Kidney epithelial cell (primary cell): ENCODE data around the gene KRTAP10-12. TPM values are rescaled to one million over a fixed set of nuclear protein-coding genes. Genes with fewer than 3 reads are reported as not detected.
"Not testable (repeated sequence)": the region's sequence is repeated elsewhere in the genome, so short reads cannot be mapped to it uniquely, and the experiment has no call there.

ENCODE experiments used
- DNase-seq: peaks from one replicate; pipeline ENCODE4 v3.0.0-alpha.2; 2010; ENCODE audit warnings: low read depth
- H3K27me3 ChIP-seq: 2 replicates; pipeline ENCODE4 v1.6.0; 2011; ENCODE audit warnings: low read length; ENCODE audit not compliant: control insufficient read depth, insufficient read depth
- H3K36me3 ChIP-seq: 2 replicates; pipeline ENCODE4 v1.5.1; 2011; ENCODE audit warnings: low read length; ENCODE audit not compliant: control insufficient read depth, insufficient read depth
- H3K4me3 ChIP-seq: 2 replicates; pipeline ENCODE4 v1.5.1; 2011; ENCODE audit warnings: low read depth, mild to moderate bottlenecking, control low read depth, low read length
- CTCF ChIP-seq: IDR thresholded peaks from 2 replicates; pipeline ENCODE4 v1.5.1; 2011; ENCODE audit warnings: mild to moderate bottlenecking, moderate library complexity, low read length, control low read depth, inconsistent platforms; ENCODE audit not compliant: insufficient read depth, poor library complexity, severe bottlenecking
- total RNA-seq: library from RNA; depleted of rRNA; stranded (reverse); fragments of >200 nt; gene quantifications from 2 replicates; pipeline ENCODE4 v1.2.3, GENCODE V29; 2015

Gene KRTAP10-12
- total RNA-seq, 1 donor from 2014 or later = not detected

DNA sequence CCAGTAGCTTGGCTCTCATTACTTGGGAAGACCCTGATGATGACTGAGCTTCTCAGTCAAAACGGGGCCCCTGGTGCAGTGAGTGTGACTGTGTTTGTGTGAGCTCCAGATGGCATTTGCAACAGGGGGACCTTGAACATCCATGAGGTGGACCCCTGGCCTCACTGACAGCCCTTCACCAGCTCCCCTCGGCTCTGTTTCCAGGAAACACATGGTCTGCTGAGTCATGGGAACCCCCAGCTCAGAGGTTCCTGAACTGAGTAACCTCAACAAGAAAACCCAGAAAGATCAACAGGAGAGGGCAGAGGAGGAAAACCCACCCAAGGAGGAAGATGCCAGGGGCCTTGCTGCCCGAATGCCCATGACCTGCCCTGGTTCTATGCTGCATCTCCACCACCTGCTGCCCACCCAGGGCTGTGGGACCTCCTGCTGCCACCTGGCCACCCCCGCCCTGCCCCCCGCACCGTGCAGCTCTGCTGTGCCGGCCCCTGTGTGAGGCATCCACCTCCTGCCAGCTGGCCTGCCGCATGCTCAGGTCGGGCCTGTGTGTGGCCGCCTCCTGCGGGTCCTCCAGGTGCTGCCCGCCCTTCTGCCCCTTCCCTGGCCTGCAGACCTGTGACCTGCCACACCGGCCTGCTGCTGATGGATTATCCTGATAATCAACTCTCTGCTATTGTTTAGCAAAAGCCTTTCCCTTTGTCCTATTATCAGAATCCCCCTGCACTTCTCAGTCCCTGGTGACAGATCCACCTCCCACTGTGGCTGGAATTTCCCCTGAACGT, 10.8 kb upstream of the KRTAP10-12 start:
- Histone ChIP-seq H3K27me3 (peaks cover 10% of the 10 kb centered on the region), H3K4me3 (no peak overlapping the region), H3K36me3 (no peaks in the 10 kb centered on the region)
- no peak for TF ChIP-seq CTCF
- DNase-seq = no peak

DNA sequence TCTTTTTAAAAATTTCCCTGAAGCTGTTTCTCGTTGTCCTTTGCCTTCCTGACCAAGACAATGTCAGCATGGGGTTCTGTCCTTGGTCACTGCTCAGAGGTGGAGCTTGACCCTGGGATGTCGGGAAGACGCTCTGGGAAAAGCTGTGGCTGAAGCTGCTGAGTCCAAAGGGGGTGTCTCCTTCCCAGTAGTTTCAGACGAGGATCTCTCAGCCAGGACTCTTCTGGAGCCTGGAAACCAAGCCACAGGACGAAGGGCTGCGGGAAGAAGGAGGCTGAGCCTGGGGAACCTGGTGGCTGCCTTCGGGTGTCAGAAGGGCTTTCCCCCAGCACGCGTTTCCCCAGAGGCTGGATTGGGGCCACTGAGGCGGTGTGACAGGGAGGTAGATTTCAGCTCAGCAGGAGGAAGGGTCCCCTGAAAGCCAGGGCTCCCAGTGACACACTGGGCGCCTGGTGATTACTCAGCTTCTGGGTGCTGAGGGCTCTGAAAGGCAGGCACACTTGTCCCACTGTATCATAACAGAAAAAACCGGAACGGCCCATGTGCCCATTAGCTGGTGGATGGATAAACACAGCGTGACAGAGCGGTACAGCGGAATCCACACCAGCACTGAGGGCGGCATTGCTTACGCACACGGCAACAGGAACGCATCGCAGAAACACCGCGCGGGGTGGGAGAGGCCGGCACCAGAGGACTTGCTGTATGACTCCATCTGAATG, 10.0 kb upstream of the KRTAP10-12 start:
- Histone ChIP-seq H3K4me3 (no peak overlapping the region), H3K36me3 (no peaks in the 10 kb centered on the region), H3K27me3 (peaks cover 7% of the 10 kb centered on the region)
- DNase-seq = no peak
- TF ChIP-seq CTCF = no peak

DNA sequence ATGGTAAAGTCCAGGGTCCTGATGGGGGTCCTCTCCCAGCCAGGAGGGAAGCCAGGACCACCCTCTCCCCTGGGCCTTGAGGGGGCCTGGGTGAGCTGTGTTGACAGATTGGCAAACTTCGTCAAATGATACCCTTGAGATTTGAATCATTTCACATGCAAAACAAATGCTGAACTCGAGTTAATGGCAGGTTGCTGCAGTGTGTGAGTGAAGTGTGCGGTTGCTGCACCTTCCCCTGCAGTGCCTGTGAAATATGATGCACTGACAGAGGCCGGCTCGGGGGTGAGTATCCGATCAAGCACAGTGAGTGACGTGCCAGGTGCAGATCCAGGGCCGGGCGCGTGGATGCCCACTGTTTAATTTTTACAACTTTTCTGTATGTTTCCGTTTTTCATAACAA, 9.3 kb upstream of the KRTAP10-12 start:
- DNase-seq = no peak
- Histone ChIP-seq H3K36me3 (no peaks in the 10 kb centered on the region), H3K27me3 (peaks cover 6% of the 10 kb centered on the region), H3K4me3 (no peak overlapping the region)
- no peak for TF ChIP-seq CTCF

DNA sequence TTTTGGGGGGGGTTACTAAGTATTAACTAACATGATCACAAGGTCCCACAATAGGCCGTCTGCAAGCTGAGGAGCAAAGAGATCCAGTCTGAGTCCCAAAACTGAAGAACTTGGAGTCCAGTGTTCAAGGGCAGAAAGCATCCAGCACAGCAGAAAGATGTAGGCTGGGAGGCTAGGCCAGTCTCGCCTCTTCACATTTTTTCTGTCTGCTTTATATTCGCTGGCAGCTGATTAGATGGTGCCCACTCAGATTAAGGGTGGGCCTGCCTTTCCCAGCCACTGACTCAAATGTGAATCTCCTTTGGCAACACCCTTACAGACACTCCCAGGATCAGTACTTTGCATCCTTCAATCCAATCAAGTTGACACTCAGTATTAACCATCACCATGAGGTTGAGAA, 7.2 kb upstream of the KRTAP10-12 start:
- H3K27me3 ChIP-seq, DNase-seq, H3K4me3 ChIP-seq, H3K36me3 ChIP-seq: not testable (repeated sequence)

- Histone ChIP-seq H3K4me3 (no peak overlapping the region), H3K27me3 (peaks cover 6% of the 10 kb centered on the region), H3K36me3 (no peaks in the 10 kb centered on the region)
- no peak for DNase-seq
- no peak for TF ChIP-seq CTCF
Observed at GRCh38 chr21:44691686-44692085, 5.3 kb upstream of the KRTAP10-12 start.

DNA sequence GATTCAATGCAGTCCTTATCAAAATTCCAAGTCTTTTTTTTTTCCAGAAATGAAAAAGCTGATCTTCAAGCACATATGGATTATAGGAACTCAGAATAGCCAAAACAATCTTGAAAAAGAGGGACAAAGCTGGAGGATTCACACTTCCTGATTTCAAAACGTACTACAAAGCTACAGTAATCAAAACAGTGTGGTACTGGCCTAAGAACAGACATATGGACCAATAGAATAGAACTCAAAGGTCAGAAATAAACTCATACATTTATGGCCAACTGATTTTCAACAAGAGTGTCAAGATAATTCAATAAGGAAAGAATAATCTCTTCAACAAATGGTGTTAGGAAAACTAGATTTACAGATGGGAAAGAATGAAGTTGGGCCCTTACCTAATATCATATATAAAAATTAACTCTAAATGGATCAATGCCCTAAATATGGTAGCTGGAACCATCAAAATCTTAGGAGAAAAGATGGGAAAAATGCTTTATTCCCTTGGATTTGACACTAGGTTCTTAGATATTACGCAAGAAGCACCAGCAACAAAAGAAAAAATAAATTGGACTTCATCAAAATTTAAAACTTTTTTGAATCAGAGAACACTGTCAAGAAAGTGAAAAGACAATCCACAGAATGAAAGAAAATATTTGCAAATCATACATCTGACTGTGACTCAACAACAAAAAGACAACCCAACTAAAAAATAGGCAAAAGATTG, 4.0 kb upstream of the KRTAP10-12 start:
- TF ChIP-seq CTCF = no peak
- Histone ChIP-seq H3K4me3 (no peak overlapping the region), H3K36me3 (no peaks in the 10 kb centered on the region), H3K27me3 (peaks cover 8% of the 10 kb centered on the region)
- no peak for DNase-seq
